ENCODE results near the gene SUSD1.

The SUSD1 gene

DNA sequence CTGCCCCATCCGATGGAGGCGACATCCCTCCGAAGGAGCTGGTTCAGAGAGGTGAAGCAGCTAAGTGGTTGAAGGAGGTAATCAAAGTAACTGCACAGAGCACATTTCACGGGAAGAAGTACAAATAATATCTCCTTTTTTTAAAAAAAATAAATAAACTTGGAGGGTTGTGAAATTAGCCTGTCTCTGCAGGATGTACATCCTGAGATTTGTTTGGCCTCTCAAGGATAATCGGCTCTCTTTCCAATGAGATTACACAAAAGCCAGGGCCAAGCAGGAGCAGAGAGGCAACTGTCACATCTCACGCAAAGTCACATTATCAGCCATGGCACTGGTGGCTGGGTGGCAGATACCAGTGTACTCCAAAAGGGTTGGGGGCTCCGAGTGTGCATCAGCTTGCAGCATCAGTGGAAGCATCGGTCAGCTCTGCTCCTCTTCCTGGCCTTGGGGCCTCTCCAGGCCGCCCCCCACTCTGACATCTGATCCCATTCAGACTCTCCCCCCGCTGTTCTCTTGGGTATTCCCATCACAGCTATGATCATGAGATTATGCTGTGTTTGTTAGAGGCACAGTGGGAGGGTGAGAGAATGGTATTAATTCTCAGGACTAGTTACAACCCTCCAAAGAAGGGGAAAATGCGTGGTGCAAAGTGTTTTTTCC is 168.6 kb downstream of the SUSD1 start:
- no peak for DNase-seq

DNA sequence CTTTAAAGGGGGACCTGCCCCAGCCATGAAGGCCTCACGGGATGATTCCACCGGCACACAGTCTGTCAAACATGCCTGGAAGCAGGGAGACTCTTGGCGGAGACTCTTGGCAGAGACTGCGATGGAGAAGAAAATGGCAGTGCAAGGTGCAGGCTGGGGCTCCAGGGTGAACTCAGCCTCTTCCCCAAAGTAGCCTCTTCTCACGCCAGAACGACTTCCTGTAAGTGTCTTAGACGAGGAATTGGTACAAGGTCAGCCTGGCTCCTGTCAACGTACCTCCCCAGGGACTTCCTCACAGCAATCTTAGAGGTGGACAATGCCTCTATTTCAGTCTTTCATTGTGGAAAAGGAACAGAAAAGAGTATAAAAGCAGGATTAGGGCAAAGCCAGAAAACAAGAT is 169.2 kb downstream of the SUSD1 start:
- no peak for DNase-seq

DNA sequence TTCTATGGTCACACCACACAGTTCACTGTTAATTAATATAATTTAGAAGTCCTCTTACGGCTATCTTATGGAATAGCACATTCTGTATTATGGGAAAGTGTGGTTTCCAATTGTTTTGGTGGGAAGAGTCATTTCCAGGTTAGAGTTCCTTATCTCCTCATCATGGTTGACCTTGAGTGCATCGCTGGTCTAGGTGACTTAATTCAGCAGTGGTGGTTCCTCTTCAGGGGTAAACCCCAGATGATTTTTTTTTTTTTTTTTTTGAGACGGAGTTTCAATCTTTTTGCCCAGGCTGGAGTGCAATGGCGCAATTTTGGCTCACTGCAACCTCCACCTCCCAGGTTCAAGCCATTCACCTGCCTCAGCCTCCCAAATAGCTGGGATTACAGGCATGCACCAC is 171.6 kb downstream of the SUSD1 start:
- DNase-seq: no peak

DNA sequence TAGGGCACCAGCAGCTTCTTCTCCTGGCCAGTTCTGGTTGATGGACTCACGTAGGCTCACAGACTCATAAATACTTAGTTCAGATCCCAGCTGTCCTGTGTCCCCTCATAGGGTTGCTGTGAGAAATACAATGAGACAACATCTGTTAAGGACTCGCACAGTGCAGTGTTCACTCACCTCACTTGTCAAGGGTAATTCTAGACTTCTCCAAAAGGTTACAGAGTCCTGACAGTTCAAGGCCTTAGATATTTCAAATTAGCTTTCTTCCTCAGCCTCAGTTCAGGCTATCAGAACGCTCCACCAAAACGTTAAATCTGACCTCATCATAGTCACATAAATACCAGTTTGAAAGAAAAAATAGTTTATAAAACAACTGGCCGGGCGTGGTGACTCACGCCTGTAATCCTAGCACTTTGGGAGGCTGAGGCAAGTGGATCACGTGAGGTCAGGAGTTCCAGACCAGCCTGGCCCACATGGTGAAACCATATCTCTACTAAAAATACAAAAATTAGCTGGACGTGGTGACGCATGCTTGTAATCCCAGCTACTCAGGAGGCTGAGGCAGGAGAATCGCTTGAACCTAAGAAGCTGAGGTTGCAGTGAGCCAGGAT is 172.1 kb downstream of the SUSD1 start:
- DNase-seq: no peak

DNA sequence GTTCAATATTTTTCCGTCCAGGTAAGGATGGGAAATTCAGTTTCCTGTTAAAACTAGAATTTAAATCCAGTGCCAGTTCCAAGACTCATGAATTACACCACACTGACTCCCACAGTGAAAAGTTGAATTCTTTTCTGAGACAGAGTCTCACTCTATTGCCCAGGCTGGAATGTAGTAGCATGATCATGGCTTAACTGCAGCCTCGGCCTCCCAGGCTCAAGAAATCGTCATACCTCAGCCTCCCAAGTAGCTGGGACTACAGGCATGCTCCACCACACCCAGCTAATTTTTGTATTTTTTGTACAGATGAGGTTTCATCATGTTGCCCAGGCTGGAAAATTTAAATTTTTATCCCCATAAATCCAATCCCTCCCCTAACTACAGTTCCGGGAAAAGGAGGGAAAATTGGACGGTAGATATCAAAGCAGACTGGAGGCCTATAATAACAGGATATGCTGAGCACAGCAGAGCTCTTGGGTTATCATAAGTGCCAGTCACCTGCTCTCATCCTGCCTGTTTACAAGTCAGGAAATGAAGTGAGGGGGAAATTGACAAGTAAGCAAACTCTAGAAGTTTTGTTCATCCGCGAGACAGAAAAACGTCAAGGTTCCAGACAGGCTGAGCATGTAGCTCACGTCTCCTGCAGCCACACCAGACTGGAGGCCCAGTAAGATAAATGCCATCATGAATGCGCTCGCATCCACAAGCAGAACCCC is 172.8 kb downstream of the SUSD1 start:
- DNase-seq: no peak

DNA sequence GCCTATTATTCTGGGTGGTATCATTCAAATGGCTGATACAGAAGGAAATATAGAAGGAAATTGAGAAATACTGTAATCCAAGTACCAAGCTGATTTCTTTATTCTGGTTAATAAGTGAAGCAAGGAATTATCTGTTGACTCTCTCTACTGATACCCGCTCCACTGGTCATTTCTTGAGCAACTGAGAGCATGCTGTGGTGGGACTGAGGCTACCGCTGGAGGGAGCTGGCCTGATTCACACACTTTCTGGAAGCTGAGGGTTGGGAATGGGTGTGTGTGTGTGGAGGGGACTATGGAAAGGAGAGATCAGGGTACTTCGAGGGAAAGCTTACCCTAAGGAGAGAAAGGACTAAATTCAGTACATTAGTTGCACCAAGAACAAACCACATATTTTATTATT is 174.4 kb downstream of the SUSD1 start:
- no peak for DNase-seq

DNA sequence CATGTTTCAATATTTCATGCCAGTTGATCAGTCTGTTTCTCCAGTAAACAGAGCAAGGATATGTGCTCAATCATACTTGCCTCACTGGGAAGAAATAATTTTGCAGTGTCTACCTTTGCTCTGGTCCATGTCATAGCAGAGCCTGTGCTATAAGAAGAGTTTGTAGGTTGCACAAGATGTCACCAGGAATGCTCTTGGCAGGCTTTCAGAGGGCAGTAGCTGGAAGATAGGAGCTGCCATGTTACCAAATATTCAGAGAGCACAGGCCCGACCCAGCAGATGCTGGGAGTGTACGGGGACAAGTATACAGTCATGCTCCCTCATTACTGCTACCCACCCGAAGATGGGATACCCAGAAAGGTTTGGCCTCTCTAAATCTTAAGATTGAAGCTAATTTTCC is 175.8 kb downstream of the SUSD1 start:
- no peak for DNase-seq

DNA sequence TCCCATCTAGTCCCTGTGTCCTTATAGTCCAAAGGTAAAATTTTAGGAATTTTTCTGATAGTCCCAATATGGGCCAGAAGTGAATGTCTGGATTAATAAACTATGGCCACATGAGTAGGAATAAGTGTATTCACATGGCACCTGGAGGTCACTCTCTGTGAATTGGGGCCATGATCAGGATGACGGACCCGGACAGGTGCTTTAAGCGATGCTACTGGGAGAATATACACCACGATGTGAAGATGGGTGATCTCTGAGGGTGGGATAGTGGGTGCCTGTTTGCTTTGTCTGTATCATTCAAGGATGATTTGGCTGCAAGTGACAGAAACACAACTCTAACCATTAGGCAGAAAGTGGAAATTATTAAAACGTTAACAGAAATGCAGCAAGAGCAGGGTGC is 177.3 kb downstream of the SUSD1 start:
- no peak for DNase-seq

DNA sequence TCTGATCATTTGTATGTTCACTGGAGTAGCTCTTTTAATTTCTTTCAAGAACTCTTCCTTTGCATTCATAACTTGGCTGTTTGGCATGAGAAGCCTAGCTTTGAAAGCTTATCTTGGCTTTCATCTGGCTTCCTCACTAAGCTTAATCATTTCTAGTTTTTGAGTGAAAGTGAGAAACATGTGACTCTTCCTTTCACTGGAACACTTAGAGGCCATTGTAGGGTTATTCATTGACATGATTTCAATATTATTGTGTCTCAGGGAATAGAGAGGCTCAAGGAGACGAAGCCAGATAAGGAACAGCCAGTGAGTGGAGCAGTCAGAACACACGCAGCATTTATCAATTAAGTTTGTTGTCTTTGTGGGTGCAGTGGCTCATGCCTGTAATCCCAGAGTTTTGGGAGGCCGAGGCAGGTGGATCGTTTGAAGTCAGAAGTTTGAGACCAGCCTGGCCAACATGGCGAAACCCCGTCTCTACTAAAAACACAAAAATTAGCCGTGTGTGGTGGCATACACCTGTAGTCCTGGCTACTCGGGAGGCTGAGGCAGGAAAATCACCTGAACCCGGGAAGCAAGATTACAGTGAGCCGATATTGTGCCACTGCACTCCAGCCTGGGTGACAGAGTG is 180.2 kb downstream of the SUSD1 start:
- DNase-seq: no peak

DNA sequence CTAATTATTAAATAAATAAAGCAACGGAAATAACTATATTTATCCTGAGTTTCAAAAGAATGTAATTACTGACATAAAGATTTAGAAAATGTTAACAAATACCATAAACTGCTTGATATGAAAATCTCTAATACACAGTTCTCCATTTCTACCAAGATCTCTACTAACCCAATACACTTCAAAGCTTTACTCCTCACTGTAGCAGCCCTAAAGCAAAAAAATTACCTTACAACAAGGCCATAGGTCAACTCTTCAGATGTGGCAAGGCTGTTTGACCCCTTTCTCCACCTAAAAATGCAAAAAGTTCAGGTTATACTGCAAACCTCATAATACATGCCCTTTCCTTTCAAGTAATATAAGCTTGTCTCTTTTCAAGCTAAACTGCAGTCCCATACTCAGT is 181.8 kb downstream of the SUSD1 start:
- DNase-seq: no peak

DNA sequence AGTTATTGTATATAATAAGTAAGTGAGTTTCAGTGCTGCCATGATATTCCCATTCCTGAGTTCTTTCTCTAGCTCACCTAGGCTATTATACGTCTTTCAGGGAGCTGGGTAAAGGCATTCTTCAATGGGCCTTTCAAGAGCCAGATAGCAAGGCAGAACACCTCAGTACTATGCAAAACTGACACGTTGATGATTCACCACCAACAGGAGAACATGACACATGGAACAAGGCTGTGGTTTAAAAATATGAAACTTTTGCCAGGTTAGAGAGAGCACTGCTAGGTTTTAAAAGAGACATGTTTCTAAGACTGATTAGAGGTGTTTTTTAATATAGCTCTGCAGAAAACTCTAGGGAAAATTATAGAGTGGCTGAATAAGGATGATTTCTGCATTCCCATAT is 182.6 kb downstream of the SUSD1 start:
- DNase-seq: no peak

DNA sequence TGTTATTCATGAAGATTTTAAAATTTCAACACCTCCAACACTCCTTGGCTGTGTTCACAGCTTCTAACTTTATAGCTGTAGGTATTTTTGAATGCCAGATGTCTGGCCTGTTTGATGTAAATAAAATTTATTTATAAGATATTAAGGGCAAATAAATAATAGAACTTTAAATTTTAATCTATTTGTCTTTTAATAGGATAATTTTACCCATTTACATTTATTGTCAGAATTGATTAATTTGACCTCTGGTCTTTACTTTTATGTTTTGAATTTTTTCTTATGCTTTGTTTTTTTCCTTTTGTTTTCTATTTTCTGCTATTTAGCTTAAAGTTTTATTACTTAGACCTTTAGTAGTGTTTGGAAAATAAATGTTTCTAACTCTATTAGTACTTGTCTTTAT is 183.9 kb downstream of the SUSD1 start:
- DNase-seq: no peak
